COLO829 (cell line): ENCODE data around the gene NTN5.

Source experiments
- DNase-seq: peaks from one replicate; pipeline ENCODE4 v3.0.0; 2012; ENCODE audit warnings: low spot score

The NTN5 gene

DNA sequence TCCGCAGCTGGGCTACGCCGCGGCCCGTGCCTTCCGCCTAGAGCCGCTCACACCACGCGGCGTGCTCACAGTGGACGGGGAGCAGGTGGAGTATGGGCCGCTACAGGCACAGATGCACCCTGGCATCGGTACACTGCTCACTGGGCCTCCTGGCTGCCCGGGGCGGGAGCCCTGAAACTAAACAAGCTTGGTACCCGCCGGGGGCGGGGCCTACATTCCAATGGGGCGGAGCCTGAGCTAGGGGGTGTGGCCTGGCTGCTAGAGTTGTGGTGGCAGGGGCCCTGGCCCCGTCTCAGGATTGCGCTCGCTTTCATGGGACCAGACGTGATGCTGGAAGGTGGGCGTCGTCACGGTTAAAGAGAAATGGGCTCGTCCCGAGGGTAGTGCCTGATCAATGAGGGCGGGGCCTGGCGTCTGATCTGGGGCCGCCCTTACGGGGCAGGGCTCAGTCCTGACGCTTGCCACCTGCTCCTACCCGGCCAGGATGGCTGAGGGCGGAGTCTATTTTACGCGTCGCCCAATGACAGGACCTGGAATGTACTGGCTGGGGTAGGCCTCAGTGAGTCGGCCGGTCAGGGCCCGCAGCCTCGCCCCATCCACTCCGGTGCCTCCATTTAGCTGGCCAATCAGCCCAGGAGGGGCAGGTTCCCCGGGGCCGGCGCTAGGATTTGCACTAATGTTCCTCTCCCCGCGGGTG lies 43.1 kb downstream of the NTN5 start:
- DNase-seq = no peak

DNA sequence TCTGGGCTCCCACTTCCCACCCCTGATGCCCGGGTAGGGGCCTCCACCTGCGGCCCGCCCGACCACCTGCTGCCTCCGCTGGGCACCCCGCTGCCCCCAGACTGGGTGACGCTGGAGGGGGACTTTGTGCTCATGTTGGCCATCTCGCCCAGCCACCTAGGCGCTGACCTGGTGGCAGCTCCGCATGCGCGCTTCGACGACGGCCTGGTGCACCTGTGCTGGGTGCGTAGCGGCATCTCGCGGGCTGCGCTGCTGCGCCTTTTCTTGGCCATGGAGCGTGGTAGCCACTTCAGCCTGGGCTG lies 43.6 kb downstream of the NTN5 start:
- no peak for DNase-seq

DNA sequence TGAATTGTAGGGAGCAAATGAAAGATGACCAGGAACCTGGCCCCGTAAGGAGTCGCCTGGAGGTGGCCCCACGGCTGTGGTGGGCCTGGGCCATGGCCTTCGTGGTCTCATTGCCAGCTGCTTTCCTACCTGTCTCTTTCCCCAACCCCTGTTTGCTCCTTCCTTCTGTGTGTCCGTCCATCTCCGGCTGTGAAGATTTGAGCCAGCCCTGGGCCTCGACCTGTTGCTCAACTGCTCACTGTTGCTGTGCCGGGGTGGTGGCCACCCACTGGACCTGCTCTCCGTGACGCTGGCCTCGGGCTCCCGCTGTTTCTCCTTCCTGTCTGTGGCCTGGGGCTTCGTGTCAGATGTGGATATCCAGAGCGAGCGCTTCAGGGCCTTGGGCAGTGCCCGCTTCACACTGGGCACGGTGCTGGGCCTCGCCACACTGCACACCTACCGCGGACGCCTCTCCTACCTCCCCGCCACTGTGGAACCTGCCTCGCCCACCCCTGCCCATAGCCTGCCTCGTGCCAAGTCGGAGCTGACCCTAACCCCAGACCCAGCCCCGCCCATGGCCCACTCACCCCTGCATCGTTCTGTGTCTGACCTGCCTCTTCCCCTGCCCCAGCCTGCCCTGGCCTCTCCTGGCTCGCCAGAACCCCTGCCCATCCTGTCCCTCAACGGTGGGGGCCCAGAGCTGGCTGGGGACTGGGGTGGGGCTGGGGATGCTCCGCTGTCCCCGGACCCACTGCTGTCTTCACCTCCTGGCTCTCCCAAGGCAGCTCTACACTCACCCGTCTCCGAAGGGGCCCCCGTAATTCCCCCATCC lies 44.1 kb downstream of the NTN5 start:
- DNase-seq = no peak

DNA sequence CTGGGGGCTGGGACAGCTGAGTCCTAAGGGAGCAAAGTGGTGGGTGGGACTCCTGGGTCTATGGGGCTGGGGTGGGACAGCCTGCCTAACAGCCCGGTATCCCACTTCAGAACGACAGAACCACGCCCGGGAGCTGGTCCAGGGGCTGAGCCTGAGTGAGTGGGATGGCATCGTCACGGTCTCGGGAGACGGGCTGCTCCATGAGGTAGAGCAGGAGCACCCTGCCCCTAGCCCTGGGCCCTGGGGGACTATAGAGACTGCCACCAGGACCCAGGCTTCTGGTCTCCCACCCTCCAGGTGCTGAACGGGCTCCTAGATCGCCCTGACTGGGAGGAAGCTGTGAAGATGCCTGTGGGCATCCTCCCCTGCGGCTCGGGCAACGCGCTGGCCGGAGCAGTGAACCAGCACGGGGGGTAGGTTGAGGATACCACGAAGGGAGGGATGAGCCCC lies 44.9 kb downstream of the NTN5 start:
- DNase-seq = no peak

DNA sequence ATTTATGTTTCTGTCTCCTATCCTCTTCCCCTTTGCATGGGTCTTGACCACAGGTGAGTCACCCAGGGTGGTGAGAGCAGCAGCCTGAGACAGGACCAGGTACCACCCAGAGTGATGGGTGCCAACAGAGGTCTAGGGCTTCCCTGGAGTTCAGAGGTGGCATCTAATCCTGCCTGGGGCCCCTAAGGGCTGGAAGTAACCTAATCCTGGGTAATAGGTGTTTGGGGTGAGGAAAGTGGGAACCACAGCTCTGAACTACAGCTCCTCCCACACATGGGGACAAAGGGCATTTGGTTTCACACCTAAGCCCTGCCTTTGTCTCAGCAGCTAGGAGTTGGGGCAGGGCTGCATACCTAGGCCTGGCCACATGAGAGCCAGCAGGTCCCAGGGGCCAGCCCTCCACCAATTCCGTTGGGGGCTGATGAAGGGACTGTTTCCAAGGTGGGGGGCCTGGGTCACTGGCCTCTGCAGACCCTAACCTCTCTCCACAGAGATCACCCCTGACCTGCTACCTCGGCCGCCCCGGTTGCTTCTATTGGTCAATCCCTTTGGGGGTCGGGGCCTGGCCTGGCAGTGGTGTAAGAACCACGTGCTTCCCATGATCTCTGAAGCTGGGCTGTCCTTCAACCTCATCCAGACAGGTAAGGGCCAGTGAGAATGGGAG lies 45.5 kb downstream of the NTN5 start:
- no peak for DNase-seq

DNA sequence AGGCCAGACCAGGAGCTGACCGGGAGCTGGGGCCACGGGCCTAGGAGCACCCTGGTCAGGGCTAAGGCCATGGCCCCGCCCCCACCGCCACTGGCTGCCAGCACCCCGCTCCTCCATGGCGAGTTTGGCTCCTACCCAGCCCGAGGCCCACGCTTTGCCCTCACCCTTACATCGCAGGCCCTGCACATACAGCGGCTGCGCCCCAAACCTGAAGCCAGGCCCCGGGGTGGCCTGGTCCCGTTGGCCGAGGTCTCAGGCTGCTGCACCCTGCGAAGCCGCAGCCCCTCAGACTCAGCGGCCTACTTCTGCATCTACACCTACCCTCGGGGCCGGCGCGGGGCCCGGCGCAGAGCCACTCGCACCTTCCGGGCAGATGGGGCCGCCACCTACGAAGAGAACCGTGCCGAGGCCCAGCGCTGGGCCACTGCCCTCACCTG lies 46.9 kb downstream of the NTN5 start:
- no peak for DNase-seq

- DNase-seq = no peak
Measured at GRCh38 chr19:48624791-48625723, 47.8 kb downstream of the NTN5 start.

- DNase-seq = peak; percentile 93
Measured at GRCh38 chr19:48624067-48624594, 48.7 kb downstream of the NTN5 start.

- no peak for DNase-seq
Measured at GRCh38 chr19:48623556-48624066, 49.2 kb downstream of the NTN5 start.

- DNase-seq = no peak
Measured at GRCh38 chr19:48619692-48620585, 52.9 kb downstream of the NTN5 start.

- DNase-seq = peak; percentile 100
Measured at GRCh38 chr19:48618916-48619691, 53.7 kb downstream of the NTN5 start, which contains the start of the genes RPL18 and SPHK2. Gene RPL18 (minus strand): TSS chr19:48619178. CDS start chr19:48619143, 35 bp downstream. Gene SPHK2 (plus strand): TSS chr19:48619506. CDS start chr19:48620515, 1,009 bp downstream.

GRCh38 chr19:48618278-48618915 lies 54.4 kb downstream of the NTN5 start:
- no peak for DNase-seq

DNA sequence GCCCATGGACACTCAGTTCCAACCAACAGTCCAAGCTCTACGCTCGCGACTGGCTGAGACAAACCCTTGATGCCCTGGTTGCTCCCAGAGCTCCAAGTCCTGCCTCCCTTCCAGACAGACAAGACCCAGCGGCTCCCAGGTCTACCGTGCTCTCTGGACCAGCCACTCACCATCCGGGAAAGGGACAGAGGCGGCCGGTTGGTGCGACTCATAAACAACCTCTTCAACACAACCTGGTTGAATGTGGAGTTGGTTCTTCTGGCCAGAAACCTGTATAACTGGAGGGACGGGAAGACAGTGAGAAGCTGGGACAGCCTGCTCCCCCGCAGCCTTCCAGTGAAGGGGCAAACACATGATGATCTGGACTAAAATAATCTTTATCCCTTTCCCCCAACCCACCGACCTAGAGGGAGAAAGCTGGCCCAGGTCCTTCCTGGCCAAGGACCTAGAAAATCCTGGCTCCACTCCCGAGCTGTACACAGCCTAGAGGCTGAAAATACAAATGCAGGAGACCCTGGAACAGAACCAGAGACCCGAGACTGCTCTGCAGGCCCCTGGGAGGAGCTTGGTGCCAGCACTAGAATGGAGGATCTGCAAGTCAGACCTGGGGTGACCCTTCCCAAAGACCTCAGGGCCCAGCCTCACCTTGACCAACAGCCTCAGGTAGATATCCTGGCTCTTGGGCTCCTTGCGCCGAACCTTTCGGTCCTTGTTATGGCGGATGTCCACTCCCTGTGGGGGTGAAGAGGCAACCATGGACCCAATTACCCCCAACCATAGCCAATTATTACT lies 55.5 kb downstream of the NTN5 start:
- DNase-seq = no peak

- DNase-seq = no peak
Measured at GRCh38 chr19:48616491-48617056, 56.2 kb downstream of the NTN5 start.

- no peak for DNase-seq
Measured at GRCh38 chr19:48616041-48616436, 56.8 kb downstream of the NTN5 start.

DNA sequence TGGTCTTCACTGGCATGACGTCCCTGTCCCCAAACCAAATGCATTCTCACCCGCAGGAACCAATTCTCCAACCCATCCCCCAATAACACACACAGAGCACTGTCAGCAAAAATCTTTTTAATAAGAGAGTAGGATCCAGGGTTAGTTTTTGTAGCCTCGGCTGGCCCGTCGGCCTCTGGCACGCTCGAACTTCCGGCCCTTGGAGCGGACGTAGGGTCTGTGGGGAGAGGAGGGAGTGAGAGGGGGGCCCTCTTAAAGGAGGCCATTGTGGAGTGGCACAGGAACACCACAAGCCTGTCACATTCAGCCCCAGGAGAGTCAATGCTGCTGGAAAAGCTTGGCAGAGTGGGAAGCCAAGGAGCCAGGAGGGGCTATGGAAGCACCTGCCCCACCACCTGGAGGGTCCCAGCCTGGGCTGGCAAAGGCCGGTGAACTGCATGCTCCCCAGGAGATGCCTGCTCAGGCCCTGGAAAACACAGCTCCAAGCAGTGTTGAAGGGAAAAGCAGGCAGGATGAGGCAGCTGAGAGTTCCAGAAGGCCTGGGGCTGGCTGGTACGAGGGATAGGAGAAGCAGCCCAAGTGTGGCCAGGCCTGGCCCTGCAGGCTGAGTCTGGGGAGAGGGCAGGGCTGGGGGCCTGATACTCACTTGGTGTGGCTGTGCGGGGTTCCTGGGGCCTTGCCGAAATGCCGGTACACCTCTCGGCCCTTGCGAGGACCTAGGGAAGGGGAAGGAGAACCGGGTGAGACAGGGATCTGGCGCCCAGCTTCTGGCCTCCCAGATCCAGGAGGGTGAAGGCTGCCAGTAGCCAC lies 57.4 kb downstream of the NTN5 start:
- DNase-seq = no peak
